Measurements from ENCODE around the gene PAX5. TPM values are rescaled to one million over a fixed set of nuclear protein-coding genes. Genes with fewer than 3 reads are reported as not detected.

The PAX5 gene
- total RNA-seq, 1 donor from 2014 or later, result not detected

GRCh38 chr9:36901528-36901927, 132.5 kb downstream of the PAX5 start:
- no peak for DNase-seq

GRCh38 chr9:36900856-36901220, 133.2 kb downstream of the PAX5 start:
- no peak for DNase-seq

- no peak for DNase-seq
These were observed 133.8 kb downstream of the PAX5 start for GRCh38 chr9:36900136-36900855.

GRCh38 chr9:36899406-36899805, 134.7 kb downstream of the PAX5 start:
- DNase-seq, result no peak

- no peak for DNase-seq
These were observed 135.5 kb downstream of the PAX5 start for GRCh38 chr9:36898431-36899020.

GRCh38 chr9:36897478-36897877, 136.6 kb downstream of the PAX5 start:
- no peak for DNase-seq

- no peak for DNase-seq
These were observed 137.0 kb downstream of the PAX5 start for GRCh38 chr9:36897019-36897418.

GRCh38 chr9:36896296-36896695, 137.8 kb downstream of the PAX5 start:
- no peak for DNase-seq

GRCh38 chr9:36895744-36896260, 138.3 kb downstream of the PAX5 start:
- DNase-seq, result no peak

- DNase-seq, result no peak
These were observed 139.3 kb downstream of the PAX5 start for GRCh38 chr9:36894695-36895310.

GRCh38 chr9:36893911-36894310, 140.2 kb downstream of the PAX5 start:
- no peak for DNase-seq

- no peak for DNase-seq
These were observed 140.9 kb downstream of the PAX5 start for GRCh38 chr9:36893184-36893583.

GRCh38 chr9:36892279-36892678, 141.8 kb downstream of the PAX5 start:
- DNase-seq, result no peak

GRCh38 chr9:36891341-36891811, 142.7 kb downstream of the PAX5 start:
- DNase-seq, result no peak

- no peak for DNase-seq
These were observed 144.2 kb downstream of the PAX5 start for GRCh38 chr9:36889844-36890243.

GRCh38 chr9:36888551-36888950, 145.5 kb downstream of the PAX5 start:
- no peak for DNase-seq

GRCh38 chr9:36884721-36885120, 149.3 kb downstream of the PAX5 start:
- DNase-seq, result no peak

GRCh38 chr9:36882594-36882993, 151.5 kb downstream of the PAX5 start:
- DNase-seq, result no peak

- DNase-seq, result no peak
These were observed 152.2 kb downstream of the PAX5 start for GRCh38 chr9:36881743-36882441.

GRCh38 chr9:36881316-36881715, 152.8 kb downstream of the PAX5 start:
- DNase-seq, result no peak

GRCh38 chr9:36880075-36880474, 154.0 kb downstream of the PAX5 start:
- DNase-seq, result no peak

GRCh38 chr9:36878986-36879982, 154.8 kb downstream of the PAX5 start:
- no peak for DNase-seq

Measured in occipital lobe (tissue), 2 donors.